Smooth muscle cell (in vitro differentiated cells): ENCODE measurements around the gene SGK1. TPM values are rescaled to one million over a fixed set of nuclear protein-coding genes. Genes with fewer than 3 reads are reported as not detected.

Experiments
- DNase-seq: peaks from one replicate; lab custom pipeline; 2025; ENCODE audit not compliant: unreplicated experiment; lab: John Stamatoyannopoulos, UW
- H2AFZ ChIP-seq: fragments of 200-600 bp; sonication (generic); 2 replicates; pipeline ENCODE4 v1.6.0; 2016; ENCODE audit warnings: antibody characterized with exemption, low read depth, mild to moderate bottlenecking
- H3F3A ChIP-seq: fragments of 200-600 bp; sonication (generic); 2 replicates; pipeline ENCODE4 v1.6.0; 2017; ENCODE audit warnings: antibody characterized with exemption, low read depth
- H3K27ac ChIP-seq: fragments of 200-600 bp; sonication (generic); 2 replicates; pipeline ENCODE4 v1.5.1; 2016; ENCODE audit warnings: low read depth, mild to moderate bottlenecking
- H3K27me3 ChIP-seq: fragments of 200-600 bp; sonication (generic); 2 replicates; pipeline ENCODE4 v1.6.1; 2016; ENCODE audit warnings: low read depth, mild to moderate bottlenecking
- H3K36me3 ChIP-seq: fragments of 200-600 bp; sonication (generic); 2 replicates; pipeline ENCODE4 v1.5.1; 2016; ENCODE audit warnings: low read depth
- H3K4me1 ChIP-seq: fragments of 200-600 bp; sonication (generic); 2 replicates; pipeline ENCODE4 v1.5.1; 2016; ENCODE audit warnings: low read depth
- H3K4me2 ChIP-seq: fragments of 200-600 bp; sonication (generic); 2 replicates; pipeline ENCODE4 v1.6.0; 2016; ENCODE audit warnings: mild to moderate bottlenecking
- H3K4me3 ChIP-seq: fragments of 200-600 bp; sonication (generic); 2 replicates; pipeline ENCODE4 v1.5.1; 2016; ENCODE audit warnings: mild to moderate bottlenecking
- H3K79me2 ChIP-seq: fragments of 200-600 bp; sonication (generic); 2 replicates; pipeline ENCODE4 v1.6.0; 2016; ENCODE audit warnings: low read depth, mild to moderate bottlenecking
- H3K9ac ChIP-seq: fragments of 200-600 bp; sonication (generic); 2 replicates; pipeline ENCODE4 v1.6.0; 2016; ENCODE audit warnings: low read depth
- H3K9me3 ChIP-seq: fragments of 200-600 bp; sonication (generic); replicated peaks from 2 replicates; pipeline ENCODE4 v1.5.1; 2016; ENCODE audit warnings: low read depth
- H4K20me1 ChIP-seq: fragments of 200-600 bp; sonication (generic); 2 replicates; pipeline ENCODE4 v1.6.0; 2016; ENCODE audit warnings: low read depth
- CTCF ChIP-seq: fragments of 200-600 bp; sonication (generic); IDR thresholded peaks from 2 replicates; pipeline ENCODE4 v1.5.1; 2017; ENCODE audit warnings: borderline replicate concordance, mild to moderate bottlenecking, antibody characterized with exemption; ENCODE audit not compliant: insufficient read depth, poor library complexity, severe bottlenecking
- WGBS: methylation state at CpG from one replicate; pipeline ENCODE4 v1.1.7; 2016; ENCODE audit warnings: low lambda C conversion rate; 5-methylcytosine and 5-hydroxymethylcytosine counted together
- polyA plus RNA-seq: library from polyadenylated mRNA; unstranded; fragments of >200 nt; fragmentation: Nextera tagmentation; extraction: Ambion mirVana; gene quantifications from 2 replicates; pipeline ENCODE4 v1.2.1, GENCODE V29; 2016
- total RNA-seq: library from RNA; depleted of rRNA; stranded (reverse); fragments of >200 nt; gene quantifications from 2 replicates; pipeline ENCODE4 v1.2.3, GENCODE V29; 2014

SGK1 gene
- total and polyA plus RNA-seq, 2 experiments from 2014 or later, result 18.9 to 109 TPM

DNA sequence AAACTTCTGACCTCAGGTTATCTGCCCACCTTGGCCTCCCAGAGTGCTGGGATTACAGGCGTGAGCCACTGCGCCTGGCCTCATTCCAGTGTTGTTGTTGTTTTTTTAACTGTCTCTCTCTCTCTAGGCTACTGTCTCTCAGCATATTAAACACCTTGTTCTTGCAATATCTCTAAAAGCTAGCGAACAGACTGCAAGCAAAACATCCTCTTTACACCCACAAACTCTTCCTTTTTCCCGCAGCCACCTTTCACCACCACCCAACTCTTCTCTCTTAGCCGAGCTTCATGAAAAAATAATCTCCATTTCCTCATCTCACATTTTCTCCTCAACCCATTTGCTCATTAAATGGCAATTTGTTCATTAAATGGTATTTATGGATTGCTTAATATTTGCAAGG lies 45.5 kb downstream of the SGK1 start:
- H3K4me2 ChIP-seq, result no peak overlapping the region
- no peak overlapping the region for H2AFZ ChIP-seq
- no peak overlapping the region for H3K4me3 ChIP-seq
- no peaks in the 10 kb centered on the region for H3F3A ChIP-seq
- DNase-seq, result no peak
- no peaks in the 10 kb centered on the region for H4K20me1 ChIP-seq
- TF ChIP-seq CTCF, result no peak
- H3K27ac ChIP-seq, result no peak overlapping the region
- no peak overlapping the region for H3K9ac ChIP-seq
- 90% methylated on average over 5 of the region's 5 CpGs for WGBS
- no peaks in the 10 kb centered on the region for H3K36me3 ChIP-seq
- H3K9me3 ChIP-seq, result no peaks in the 10 kb centered on the region
- H3K27me3 ChIP-seq, result no peaks in the 10 kb centered on the region
- H3K79me2 ChIP-seq, result no peaks in the 10 kb centered on the region
- H3K4me1 ChIP-seq, result peaks cover 7% of the 10 kb centered on the region

- no peak for TF ChIP-seq CTCF
- peaks cover 7% of the 10 kb centered on the region for H3K4me1 ChIP-seq
- no peaks in the 10 kb centered on the region for H3F3A ChIP-seq
- no peaks in the 10 kb centered on the region for H3K79me2 ChIP-seq
- H3K9me3 ChIP-seq, result no peaks in the 10 kb centered on the region
- no peak overlapping the region for H3K4me2 ChIP-seq
- no peak overlapping the region for H3K4me3 ChIP-seq
- 45% methylated on average over 10 of the region's 10 CpGs for WGBS
- no peaks in the 10 kb centered on the region for H3K36me3 ChIP-seq
- no peak overlapping the region for H3K27ac ChIP-seq
- no peak overlapping the region for H3K9ac ChIP-seq
- no peaks in the 10 kb centered on the region for H4K20me1 ChIP-seq
- H3K27me3 ChIP-seq, result no peaks in the 10 kb centered on the region
- H2AFZ ChIP-seq, result peak overlapping the region; percentile 66
- no peak for DNase-seq
Observed at GRCh38 chr6:134267917-134268361, 50.0 kb downstream of the SGK1 start.

- H3K4me3 ChIP-seq, result no peak overlapping the region
- TF ChIP-seq CTCF, result no peak
- no peaks in the 10 kb centered on the region for H3K79me2 ChIP-seq
- H3K4me2 ChIP-seq, result no peak overlapping the region
- 92% methylated on average over 2 of the region's 2 CpGs for WGBS
- H3K9ac ChIP-seq, result no peak overlapping the region
- no peaks in the 10 kb centered on the region for H3K27me3 ChIP-seq
- no peak overlapping the region for H2AFZ ChIP-seq
- H4K20me1 ChIP-seq, result no peaks in the 10 kb centered on the region
- no peaks in the 10 kb centered on the region for H3K36me3 ChIP-seq
- no peaks in the 10 kb centered on the region for H3K9me3 ChIP-seq
- H3K27ac ChIP-seq, result no peak overlapping the region
- H3K4me1 ChIP-seq, result peaks cover 7% of the 10 kb centered on the region
- H3F3A ChIP-seq, result no peaks in the 10 kb centered on the region
- no peak for DNase-seq
Observed at GRCh38 chr6:134266776-134267175, 51.1 kb downstream of the SGK1 start.

- Histone ChIP-seq H3K27ac (no peak overlapping the region), H3F3A (no peaks in the 10 kb centered on the region), H3K9me3 (no peaks in the 10 kb centered on the region), H3K79me2 (no peaks in the 10 kb centered on the region), H3K4me3 (no peak overlapping the region), H4K20me1 (no peaks in the 10 kb centered on the region), H3K36me3 (no peaks in the 10 kb centered on the region), H3K4me1 (no peaks in the 10 kb centered on the region), H2AFZ (no peak overlapping the region), H3K27me3 (no peaks in the 10 kb centered on the region), H3K4me2 (no peak overlapping the region), H3K9ac (no peak overlapping the region)
- no peak for TF ChIP-seq CTCF
- WGBS, result 96% methylated on average over 5 of the region's 5 CpGs
- no peak for DNase-seq
Observed at GRCh38 chr6:134261766-134262165, 56.1 kb downstream of the SGK1 start.
